Loucy (cell line): ENCODE results near the gene SMOC1.

Source experiments
- H2AFZ ChIP-seq: fragments of 200-600 bp; sonication (generic); 2 replicates; pipeline ENCODE4 v1.6.0; 2016; ENCODE audit warnings: antibody characterized with exemption, mild to moderate bottlenecking, low read length, moderate library complexity
- H3F3A ChIP-seq: fragments of 200-600 bp; 2 replicates; pipeline ENCODE4 v1.6.0; 2016; ENCODE audit warnings: antibody characterized with exemption, low read depth, mild to moderate bottlenecking
- H3K27me3 ChIP-seq: fragments of 200-600 bp; sonication (generic); 2 replicates; pipeline ENCODE4 v1.6.1; 2014; ENCODE audit warnings: low read length, mild to moderate bottlenecking; ENCODE audit not compliant: insufficient read depth, poor library complexity, severe bottlenecking
- H3K36me3 ChIP-seq: fragments of 200-600 bp; sonication (generic); 2 replicates; pipeline ENCODE4 v1.6.1; 2016; ENCODE audit warnings: low read length; ENCODE audit not compliant: insufficient read depth
- H3K4me1 ChIP-seq: fragments of 200-600 bp; sonication (generic); 2 replicates; pipeline ENCODE4 v1.5.1; 2014; ENCODE audit warnings: low read length, mild to moderate bottlenecking; ENCODE audit not compliant: insufficient read depth, poor library complexity, severe bottlenecking
- H3K4me2 ChIP-seq: fragments of 200-600 bp; sonication (generic); 2 replicates; pipeline ENCODE4 v1.6.0; 2014; ENCODE audit warnings: antibody characterized with exemption, low read length, low read depth, mild to moderate bottlenecking; ENCODE audit not compliant: poor library complexity, severe bottlenecking
- H3K4me3 ChIP-seq: fragments of 200-600 bp; sonication (generic); 2 replicates; pipeline ENCODE4 v1.5.1; 2014; ENCODE audit warnings: low read length, mild to moderate bottlenecking, mixed read lengths; ENCODE audit not compliant: poor library complexity, severe bottlenecking
- H3K79me2 ChIP-seq: fragments of 200-600 bp; sonication (generic); 2 replicates; pipeline ENCODE4 v1.6.1; 2014; ENCODE audit warnings: low read length; ENCODE audit not compliant: insufficient read depth
- H3K9ac ChIP-seq: fragments of 200-600 bp; sonication (generic); 2 replicates; pipeline ENCODE4 v1.6.0; 2014; ENCODE audit warnings: mild to moderate bottlenecking, low read depth, low read length, moderate library complexity; ENCODE audit not compliant: poor library complexity, severe bottlenecking
- H3K9me2 ChIP-seq: fragments of 200-600 bp; sonication (generic); replicated peaks from 2 replicates; pipeline ENCODE4 v1.6.1; 2016; ENCODE audit warnings: low read depth, low read length, mixed read lengths
- H3K9me3 ChIP-seq: fragments of 200-600 bp; sonication (generic); 2 replicates; pipeline ENCODE4 v1.6.1; 2014; ENCODE audit warnings: mild to moderate bottlenecking, antibody characterized with exemption, low read length, low read depth; ENCODE audit not compliant: insufficient read depth
- H4K20me1 ChIP-seq: fragments of 200-600 bp; sonication (generic); 2 replicates; pipeline ENCODE4 v1.6.0; 2014; ENCODE audit warnings: antibody characterized with exemption, low read length, mild to moderate bottlenecking; ENCODE audit not compliant: insufficient read depth, poor library complexity, severe bottlenecking
- CTCF ChIP-seq: fragments of 200-600 bp; sonication (generic); conservative IDR thresholded peaks from 2 replicates; pipeline ENCODE4 v1.5.1; 2014; ENCODE audit warnings: mild to moderate bottlenecking, antibody characterized with exemption, low read length
- EZH2phosphoT487 ChIP-seq: fragments of 200-600 bp; IDR thresholded peaks from 2 replicates; pipeline ENCODE4 v1.6.1; 2018; ENCODE audit warnings: antibody characterized with exemption, mild to moderate bottlenecking, moderate library complexity, borderline replicate concordance

SMOC1 gene

GRCh38 chr14:69960296-69960695, 81.1 kb downstream of the SMOC1 start:
- H3K27me3 ChIP-seq, result no peaks in the 10 kb centered on the region
- H3K36me3 ChIP-seq, result no peaks in the 10 kb centered on the region
- no peaks in the 10 kb centered on the region for H4K20me1 ChIP-seq
- H3K9ac ChIP-seq, result no peak overlapping the region
- no peaks in the 10 kb centered on the region for H3F3A ChIP-seq
- H3K9me3 ChIP-seq, result no peaks in the 10 kb centered on the region
- TF ChIP-seq EZH2phosphoT487 (no peak), CTCF (no peak)
- no peak overlapping the region for H3K4me3 ChIP-seq
- no peak overlapping the region for H3K4me2 ChIP-seq
- H3K79me2 ChIP-seq, result no peaks in the 10 kb centered on the region
- H3K4me1 ChIP-seq, result no peaks in the 10 kb centered on the region
- no peak overlapping the region for H2AFZ ChIP-seq
- no peaks in the 10 kb centered on the region for H3K9me2 ChIP-seq

- Histone ChIP-seq H3K36me3 (no peaks in the 10 kb centered on the region), H3K9me2 (no peaks in the 10 kb centered on the region), H3K4me3 (no peak overlapping the region), H4K20me1 (no peaks in the 10 kb centered on the region), H2AFZ (no peak overlapping the region), H3K9ac (no peak overlapping the region), H3F3A (no peaks in the 10 kb centered on the region), H3K79me2 (no peaks in the 10 kb centered on the region), H3K9me3 (no peaks in the 10 kb centered on the region), H3K4me2 (no peak overlapping the region), H3K4me1 (no peaks in the 10 kb centered on the region), H3K27me3 (no peaks in the 10 kb centered on the region)
- TF ChIP-seq CTCF, result no peak
These were observed 84.8 kb downstream of the SMOC1 start for GRCh38 chr14:69963966-69964365.

GRCh38 chr14:69964841-69965240, 85.6 kb downstream of the SMOC1 start:
- Histone ChIP-seq H3K4me1 (no peaks in the 10 kb centered on the region), H3K27me3 (no peaks in the 10 kb centered on the region), H3K4me2 (no peak overlapping the region), H3K4me3 (no peak overlapping the region), H2AFZ (no peak overlapping the region), H3K79me2 (no peaks in the 10 kb centered on the region), H3K9me3 (no peaks in the 10 kb centered on the region), H4K20me1 (no peaks in the 10 kb centered on the region), H3K9me2 (no peaks in the 10 kb centered on the region), H3F3A (no peaks in the 10 kb centered on the region), H3K36me3 (no peaks in the 10 kb centered on the region), H3K9ac (no peak overlapping the region)
- no peak for TF ChIP-seq EZH2phosphoT487
- no peak for TF ChIP-seq CTCF
